Measurements from ENCODE around the gene PRKAG2.
"Not testable (repeated sequence)": the region's sequence is repeated elsewhere in the genome, so short reads cannot be mapped to it uniquely, and the experiment has no call there.

PRKAG2 gene

GRCh38 chr7:151876899-151877777, at the start of gene PRKAG2:
Gene PRKAG2, minus strand, starts transcription at chr7:151877115. Its CDS starts 495 bp downstream, at chr7:151876620.
- DNase-seq (ENCODE audit: low read depth), result peak; percentile 25

GRCh38 chr7:151926336-151926712, 49.4 kb upstream of the PRKAG2 start:
- DNase-seq (ENCODE audit: low read depth), result no peak

- no peak for DNase-seq (ENCODE audit: low read depth)
These were observed 48.8 kb upstream of the PRKAG2 start for GRCh38 chr7:151925446-151926335.

GRCh38 chr7:151924508-151924907, 47.6 kb upstream of the PRKAG2 start:
- no peak for DNase-seq (ENCODE audit: low read depth)

GRCh38 chr7:151924001-151924400, 47.1 kb upstream of the PRKAG2 start:
- DNase-seq (ENCODE audit: low read depth), result no peak

- DNase-seq (ENCODE audit: low read depth), result peak; percentile 15
These were observed 46.4 kb upstream of the PRKAG2 start for GRCh38 chr7:151923097-151923876.

- no peak for DNase-seq (ENCODE audit: low read depth)
These were observed 44.5 kb upstream of the PRKAG2 start for GRCh38 chr7:151921451-151921850.

- DNase-seq (ENCODE audit: low read depth), result no peak
These were observed 43.6 kb upstream of the PRKAG2 start for GRCh38 chr7:151920488-151920887.

GRCh38 chr7:151919595-151919994, 42.7 kb upstream of the PRKAG2 start:
- DNase-seq (ENCODE audit: low read depth), result no peak

- DNase-seq (ENCODE audit: low read depth), result no peak
These were observed 41.6 kb upstream of the PRKAG2 start for GRCh38 chr7:151918510-151918843.

- no peak for DNase-seq (ENCODE audit: low read depth)
These were observed 41.0 kb upstream of the PRKAG2 start for GRCh38 chr7:151917791-151918509.

GRCh38 chr7:151914051-151914450, 37.1 kb upstream of the PRKAG2 start:
- DNase-seq (ENCODE audit: low read depth), result no peak

- DNase-seq (ENCODE audit: low read depth), result not testable (repeated sequence)
These were observed 33.7 kb upstream of the PRKAG2 start for GRCh38 chr7:151910655-151911054.

GRCh38 chr7:151907115-151907514, 30.2 kb upstream of the PRKAG2 start:
- not testable (repeated sequence) for DNase-seq (ENCODE audit: low read depth)

- DNase-seq (ENCODE audit: low read depth), result no peak
These were observed 28.9 kb upstream of the PRKAG2 start for GRCh38 chr7:151905766-151906165.

GRCh38 chr7:151905353-151905752, 28.4 kb upstream of the PRKAG2 start:
- no peak for DNase-seq (ENCODE audit: low read depth)

- no peak for DNase-seq (ENCODE audit: low read depth)
These were observed 27.4 kb upstream of the PRKAG2 start for GRCh38 chr7:151904270-151904669.

GRCh38 chr7:151903249-151904032, 26.5 kb upstream of the PRKAG2 start:
- DNase-seq (ENCODE audit: low read depth), result no peak

- DNase-seq (ENCODE audit: low read depth), result no peak
These were observed 25.4 kb upstream of the PRKAG2 start for GRCh38 chr7:151902311-151902710.

- DNase-seq (ENCODE audit: low read depth), result no peak
These were observed 24.9 kb upstream of the PRKAG2 start for GRCh38 chr7:151901828-151902227.

Measured in iris pigment epithelial cell (primary cell).